ENCODE measurements around the gene SORL1.

The SORL1 gene

GRCh38 chr11:121429556-121429955 is 22.6 kb upstream of the SORL1 start:
- DNase-seq (ENCODE audit: low read depth), result no peak

- DNase-seq (ENCODE audit: low read depth), result no peak
Measured at GRCh38 chr11:121431820-121432526, 20.1 kb upstream of the SORL1 start.

DNA sequence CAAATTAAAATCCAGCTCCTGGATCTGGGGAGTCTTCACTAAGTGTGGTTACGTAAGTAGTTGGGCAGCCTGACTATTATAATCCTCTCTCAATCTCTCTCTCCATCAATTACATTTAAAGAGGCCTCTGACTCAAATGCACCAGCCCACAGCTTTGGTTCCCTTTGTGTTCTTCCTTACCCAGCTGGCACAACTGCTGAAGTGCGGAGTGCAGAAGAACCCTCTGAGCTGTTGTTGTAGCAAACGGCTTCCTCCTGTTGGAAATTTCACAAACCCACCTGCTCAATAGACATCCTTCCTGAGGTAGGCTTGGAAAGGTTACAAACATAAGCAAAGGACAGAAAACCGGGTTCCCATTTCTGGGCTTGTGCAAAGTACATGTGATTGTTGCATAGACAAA is 17.0 kb upstream of the SORL1 start:
- DNase-seq (ENCODE audit: low read depth), result no peak

DNA sequence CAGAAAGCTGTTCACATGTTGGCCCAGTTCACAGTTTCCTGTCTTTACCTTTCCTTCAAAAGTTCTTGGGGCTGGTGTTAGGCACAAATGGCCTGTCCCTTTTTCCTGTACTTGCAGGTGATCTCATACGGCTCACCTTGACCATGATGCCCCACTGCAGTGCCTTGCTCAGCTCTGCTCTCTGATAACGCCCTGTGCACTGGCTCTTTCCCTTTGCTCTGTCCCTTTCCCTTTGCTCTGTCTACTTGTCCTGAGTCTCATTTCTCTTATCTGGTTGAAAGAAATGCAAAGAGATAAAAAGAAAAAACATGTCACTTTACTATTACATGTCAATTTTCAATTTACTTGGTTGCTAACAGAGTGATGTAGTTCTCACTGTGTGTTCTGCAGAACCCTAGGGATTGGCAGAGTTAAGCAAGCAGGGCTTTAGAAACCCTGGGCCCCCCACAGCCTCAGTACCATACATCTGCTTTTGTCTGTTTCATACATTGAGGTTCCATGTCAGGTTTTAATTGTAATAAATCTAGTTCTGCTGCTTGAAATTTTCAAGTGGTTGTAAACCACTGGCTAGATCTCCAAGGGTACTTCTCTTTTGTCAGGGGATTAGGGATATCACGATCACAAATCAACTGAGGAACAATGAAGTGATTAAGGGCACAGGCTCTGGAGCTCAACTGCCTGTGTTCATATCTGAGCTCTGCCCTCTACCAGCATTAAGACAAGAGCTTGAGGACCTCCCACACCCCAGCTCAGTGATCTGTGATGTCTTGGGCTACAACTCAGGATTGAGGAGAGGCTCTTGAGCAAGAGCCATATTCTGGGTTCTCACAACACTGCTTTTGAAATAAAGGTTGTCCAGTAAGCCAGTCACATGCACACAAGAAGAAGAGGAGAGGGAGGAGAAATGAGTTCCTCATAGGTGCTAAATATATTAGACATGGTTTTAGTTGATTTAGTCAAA is 16.3 kb upstream of the SORL1 start:
- no peak for DNase-seq (ENCODE audit: low read depth)

DNA sequence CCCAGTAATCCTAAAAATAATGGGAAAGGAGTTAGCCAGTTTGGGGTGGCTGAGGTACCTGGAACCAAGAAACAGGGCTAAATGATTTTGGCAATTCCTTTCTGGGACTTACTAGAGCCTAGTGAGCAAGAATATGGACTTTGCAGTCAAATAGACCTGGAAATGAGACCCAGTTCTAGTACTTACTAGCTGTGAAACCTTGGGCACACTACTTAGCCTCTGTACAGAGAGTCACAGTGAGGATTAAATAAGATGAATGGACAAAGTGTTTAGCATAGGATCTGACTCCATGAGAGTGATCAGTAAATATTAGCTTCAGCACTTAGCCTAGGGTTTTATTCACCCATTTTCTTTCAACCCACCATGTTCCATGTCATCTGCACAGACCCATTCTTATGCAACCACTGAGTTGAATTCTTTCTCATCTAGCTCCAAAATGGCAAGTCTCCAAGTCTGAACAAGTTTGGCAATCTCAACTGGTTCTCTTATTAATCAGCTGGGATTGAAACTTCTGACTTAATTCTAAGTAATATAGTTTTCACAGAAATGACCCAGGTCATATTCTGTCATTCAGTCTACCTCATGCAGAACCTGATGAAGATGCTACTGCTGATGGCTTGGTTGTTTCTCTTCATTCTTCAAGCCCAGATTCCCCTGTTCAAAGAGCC is 15.0 kb upstream of the SORL1 start:
- DNase-seq (ENCODE audit: low read depth), result no peak

DNA sequence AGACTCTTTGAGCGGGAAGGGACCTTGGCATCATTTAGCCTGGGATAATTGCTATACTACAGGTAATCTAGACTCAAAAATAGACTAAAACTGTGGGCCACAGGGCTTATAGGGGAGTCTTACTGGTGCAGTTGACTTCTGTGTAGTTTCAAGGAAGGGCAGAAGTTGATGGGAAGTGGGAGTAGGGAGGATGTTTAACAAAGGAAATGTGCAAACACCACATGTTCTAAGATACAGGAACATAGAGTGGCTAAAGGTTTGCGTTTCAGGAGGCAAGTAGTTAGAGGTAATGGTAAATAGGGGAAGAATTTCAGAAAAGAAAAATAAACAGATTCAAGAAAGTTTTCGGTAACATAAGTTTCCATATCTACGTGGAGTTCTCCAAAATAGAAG is 14.4 kb upstream of the SORL1 start:
- DNase-seq (ENCODE audit: low read depth), result no peak

DNA sequence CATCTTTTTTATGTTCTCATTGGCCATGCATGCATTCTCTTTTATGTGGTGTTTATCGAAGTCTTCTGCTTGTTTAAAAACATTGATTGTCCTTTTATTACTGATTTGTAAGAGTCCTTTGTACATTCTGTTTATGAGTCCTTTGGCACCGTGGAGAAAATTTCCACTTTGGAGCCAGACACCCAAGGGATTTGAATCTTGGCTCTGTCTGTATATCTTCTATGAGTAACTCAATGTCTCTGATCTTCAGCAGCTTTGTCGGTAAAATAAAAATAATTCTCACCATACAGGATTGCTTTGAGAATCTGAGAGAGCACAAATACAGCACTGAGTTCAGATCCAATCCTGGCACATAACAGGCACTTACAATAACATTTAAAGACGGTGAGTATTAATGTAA is 12.8 kb upstream of the SORL1 start:
- no peak for DNase-seq (ENCODE audit: low read depth)

DNA sequence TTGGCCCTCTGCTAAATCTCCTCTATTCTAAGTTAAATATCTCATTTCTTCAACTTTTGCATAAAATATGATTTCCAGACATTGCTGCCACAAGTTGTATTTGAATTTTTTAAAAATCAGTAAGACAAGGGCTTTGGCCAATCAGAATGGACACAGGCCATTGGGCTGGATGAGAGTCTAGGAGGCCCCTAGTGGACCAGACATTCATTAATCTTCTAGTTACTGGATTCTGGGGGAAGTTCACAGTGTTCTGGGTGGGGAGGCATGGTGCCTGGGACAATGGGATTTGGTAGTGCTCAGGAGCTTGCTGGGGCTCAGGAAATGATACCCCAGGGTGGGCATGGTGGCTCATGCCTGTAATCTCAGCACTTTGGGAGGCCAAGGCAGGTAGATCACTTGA is 12.4 kb upstream of the SORL1 start:
- no peak for DNase-seq (ENCODE audit: low read depth)

DNA sequence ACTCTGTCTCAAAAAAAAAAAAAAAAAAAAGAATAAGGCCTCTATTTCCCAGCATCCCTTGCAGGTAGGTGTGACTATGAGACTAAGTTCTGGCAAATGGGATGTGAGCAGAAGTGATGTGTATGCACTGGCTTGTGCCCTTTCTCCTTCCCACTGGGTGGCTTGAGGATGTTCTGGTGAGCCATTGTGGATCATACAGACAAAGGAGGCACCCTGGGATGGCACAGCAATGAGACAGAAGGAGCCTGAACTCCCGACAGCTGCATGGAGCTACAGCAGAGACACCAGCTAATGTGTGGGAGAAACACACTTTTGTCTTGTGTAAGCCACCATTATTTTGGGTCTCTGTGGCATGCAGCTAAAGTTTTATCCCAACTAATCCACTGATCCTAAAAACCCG is 10.6 kb upstream of the SORL1 start:
- DNase-seq (ENCODE audit: low read depth), result no peak

DNA sequence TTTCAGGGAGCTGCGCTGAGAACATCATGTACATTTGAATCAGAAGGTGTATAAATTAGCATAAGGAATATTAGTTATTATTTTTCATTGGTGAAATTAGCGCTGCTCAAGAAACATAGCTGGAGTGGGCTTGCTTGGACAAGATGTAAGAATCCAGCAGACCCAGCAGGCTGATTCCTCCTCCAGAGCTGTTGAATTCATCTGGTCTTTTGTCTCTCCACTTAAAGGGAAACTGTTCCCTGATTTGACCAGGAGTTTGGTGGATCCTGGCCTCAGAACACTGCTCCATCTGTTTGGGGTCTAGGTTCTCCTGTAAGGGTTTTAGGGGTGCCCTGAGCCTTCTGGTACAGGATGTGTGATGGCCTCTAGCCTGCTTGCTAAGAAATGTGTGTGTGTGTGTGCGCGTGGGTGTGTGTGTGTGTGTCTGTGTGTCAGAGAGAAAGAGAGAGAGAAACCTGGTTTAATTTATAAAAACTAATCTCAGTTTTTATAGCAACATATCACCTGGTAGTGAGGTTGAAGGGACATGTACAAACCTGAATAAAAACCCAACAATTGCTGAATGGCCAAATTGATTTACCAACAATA is 8.3 kb upstream of the SORL1 start:
- DNase-seq (ENCODE audit: low read depth), result no peak

GRCh38 chr11:121444526-121444925 is 7.6 kb upstream of the SORL1 start:
- no peak for DNase-seq (ENCODE audit: low read depth)

- no peak for DNase-seq (ENCODE audit: low read depth)
Measured at GRCh38 chr11:121445071-121445768, 6.9 kb upstream of the SORL1 start.

DNA sequence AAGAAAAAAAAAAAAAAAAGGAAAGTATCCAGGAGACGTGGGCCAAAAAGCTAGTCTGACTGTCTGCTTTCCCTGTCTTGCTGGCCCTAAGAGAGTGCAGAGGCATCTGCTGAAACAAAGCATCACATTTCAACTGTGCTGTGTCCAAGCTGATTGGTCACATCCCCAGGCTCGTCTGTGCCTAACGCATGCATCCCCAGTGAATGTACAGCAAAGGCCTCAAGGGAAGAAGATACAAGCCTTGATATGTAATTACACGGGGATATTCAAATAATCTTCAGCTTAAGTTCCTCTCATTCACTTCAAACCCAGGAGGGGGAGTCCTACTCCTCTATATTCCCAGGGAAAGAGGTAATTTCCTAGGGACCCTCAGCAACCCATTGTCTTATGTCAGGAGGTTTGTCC is 5.4 kb upstream of the SORL1 start:
- DNase-seq (ENCODE audit: low read depth), result no peak

- DNase-seq (ENCODE audit: low read depth), result no peak
Measured at GRCh38 chr11:121448011-121448410, 4.1 kb upstream of the SORL1 start.

DNA sequence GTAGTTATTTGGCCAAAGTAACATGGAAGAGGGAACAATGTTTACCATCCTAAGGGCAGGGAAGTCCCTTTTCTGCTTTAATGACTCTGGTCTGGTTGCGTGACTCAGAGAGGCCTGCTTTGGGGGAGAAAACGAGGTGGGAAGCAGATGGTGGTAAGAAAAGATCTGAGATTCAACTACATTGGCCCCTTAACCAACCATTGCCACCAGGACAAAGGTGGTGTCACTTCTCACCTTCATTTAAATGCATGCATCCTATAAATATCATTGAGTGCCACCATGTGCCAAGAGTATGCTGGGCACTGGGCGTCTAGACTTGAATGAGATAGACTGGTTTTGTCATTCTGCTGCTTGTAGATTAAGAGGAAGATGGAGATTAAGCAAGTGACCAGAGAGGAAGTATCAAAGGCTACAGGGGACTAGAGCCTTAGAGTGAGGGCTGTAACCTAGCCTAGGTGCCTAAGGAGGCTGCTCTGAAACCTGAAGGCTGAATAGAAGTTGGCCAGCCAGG is 3.6 kb upstream of the SORL1 start:
- no peak for DNase-seq (ENCODE audit: low read depth)

GRCh38 chr11:121449123-121449522 is 3.0 kb upstream of the SORL1 start:
- no peak for DNase-seq (ENCODE audit: low read depth)

GRCh38 chr11:121449626-121450025 is 2.5 kb upstream of the SORL1 start:
- no peak for DNase-seq (ENCODE audit: low read depth)

- no peak for DNase-seq (ENCODE audit: low read depth)
Measured at GRCh38 chr11:121450401-121450800, 1.7 kb upstream of the SORL1 start.

DNA sequence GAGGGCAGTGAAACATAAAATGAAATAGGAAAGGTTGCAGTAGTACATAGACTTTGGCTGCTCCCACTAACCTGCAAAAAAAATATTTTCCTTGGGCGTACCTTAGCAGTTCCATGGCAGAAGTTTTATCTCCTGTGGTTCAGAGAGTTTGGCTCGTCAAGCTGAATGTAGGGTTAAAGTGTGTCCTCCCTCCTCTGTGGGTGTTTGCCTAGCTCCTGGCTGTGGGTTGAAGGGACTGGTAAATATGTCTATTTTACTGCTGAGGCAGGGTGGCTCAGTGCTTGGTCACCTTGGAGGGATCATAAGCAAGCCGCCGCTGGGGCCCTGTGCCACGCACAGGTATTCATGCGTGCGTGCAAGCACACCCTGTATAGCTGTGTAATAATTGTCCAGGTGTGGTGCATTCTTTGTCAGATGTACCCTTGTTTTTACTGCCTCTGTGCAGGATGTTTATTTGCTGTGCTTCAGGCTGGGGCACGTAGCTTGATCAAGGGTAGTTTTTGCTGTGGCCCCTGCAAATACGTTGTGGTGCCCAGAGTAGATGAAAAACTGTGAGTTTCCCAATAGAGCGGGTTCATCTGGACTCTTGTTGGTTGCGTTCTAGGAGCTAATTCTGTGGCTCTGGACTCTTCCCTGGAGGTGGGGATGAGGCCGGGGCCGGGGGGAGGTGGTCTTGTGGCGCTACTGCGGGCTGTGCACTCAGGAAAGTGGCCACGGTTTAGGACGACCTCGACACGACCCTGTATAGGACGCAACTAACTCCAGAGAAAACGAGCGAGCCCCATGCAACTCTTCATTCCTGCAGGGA is 732 bp upstream of the SORL1 start:
- DNase-seq (ENCODE audit: low read depth), result no peak

GRCh38 chr11:121452609-121453150 is 566 bp downstream of the SORL1 start, which contains the start of gene SORL1-AS1:
Gene SORL1-AS1 (minus strand): TSS chr11:121452967.
- no peak for DNase-seq (ENCODE audit: low read depth)

Measured in stimulated activated CD8-positive, alpha-beta memory T cell treated with anti-CD3 and anti-CD28 coated beads, Interleukin-15, amount 100 ng/mL, for 1 hour (primary cell).